SH-SY5Y (cell line): ENCODE results near the gene GRID2.

Experiments used
- GATA2 ChIP-seq: IDR thresholded peaks from 2 replicates; pipeline ENCODE4 v1.6.1; 2011; ENCODE audit warnings: mild to moderate bottlenecking, low read depth, low read length
- GATA3 ChIP-seq: IDR thresholded peaks from 2 replicates; pipeline ENCODE4 v1.6.1; 2011; ENCODE audit warnings: low read depth, mild to moderate bottlenecking, low read length, moderate library complexity

DNA sequence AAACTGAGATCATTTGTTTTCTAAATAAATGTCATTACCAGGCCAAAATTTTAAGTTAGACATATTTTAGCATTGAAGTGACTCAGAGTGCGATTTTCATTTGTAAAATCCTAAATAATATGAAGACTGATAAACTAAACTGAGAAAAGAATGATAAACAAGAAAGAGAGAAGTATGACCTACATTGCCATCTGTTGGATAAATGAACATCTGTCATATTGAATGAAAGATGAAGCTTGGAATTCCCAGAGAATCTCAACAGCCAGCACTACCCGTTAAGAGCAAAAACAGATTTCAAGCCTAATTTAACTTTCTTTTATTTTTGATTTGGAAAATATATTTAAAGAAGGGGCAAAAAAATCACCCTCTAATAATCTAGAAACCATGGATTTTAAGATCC lies 933.8 kb downstream of the GRID2 start:
- TF ChIP-seq GATA3 (no peak), GATA2 (no peak)
